ENCODE data around the gene ASCC1. TPM values are rescaled to one million over a fixed set of nuclear protein-coding genes. Genes with fewer than 3 reads are reported as not detected.

Gene ASCC1
- total RNA-seq, 1 donor: 49.2 TPM

- TF ChIP-seq CTCF (IDR thresholded peaks at IDR 0.05; ENCODE audit: insufficient read depth, low read length): no peak
- DNase-seq (ENCODE audit: low read depth): no peak
- no peak overlapping the region for H3K4me3 ChIP-seq (ENCODE audit: low read depth, low read length)
Observed at GRCh38 chr10:72184156-72184555, 31.9 kb downstream of the ASCC1 start.

GRCh38 chr10:72177454-72177853, 38.6 kb downstream of the ASCC1 start:
- H3K4me3 ChIP-seq (ENCODE audit: low read depth, low read length): no peak overlapping the region
- no peak for DNase-seq (ENCODE audit: low read depth)
- TF ChIP-seq CTCF (IDR thresholded peaks at IDR 0.05; ENCODE audit: insufficient read depth, low read length): no peak

- no peak for DNase-seq (ENCODE audit: low read depth)
- no peak for TF ChIP-seq CTCF (IDR thresholded peaks at IDR 0.05; ENCODE audit: insufficient read depth, low read length)
- no peak overlapping the region for H3K4me3 ChIP-seq (ENCODE audit: low read depth, low read length)
Observed at GRCh38 chr10:72176701-72177100, 39.4 kb downstream of the ASCC1 start.

GRCh38 chr10:72175149-72175548, 40.9 kb downstream of the ASCC1 start:
- no peak overlapping the region for H3K4me3 ChIP-seq (ENCODE audit: low read depth, low read length)
- no peak for TF ChIP-seq CTCF (IDR thresholded peaks at IDR 0.05; ENCODE audit: insufficient read depth, low read length)
- DNase-seq (ENCODE audit: low read depth): peak; percentile 62

- H3K4me3 ChIP-seq (ENCODE audit: low read depth, low read length): no peak overlapping the region
- DNase-seq (ENCODE audit: low read depth): no peak
- TF ChIP-seq CTCF (IDR thresholded peaks at IDR 0.05; ENCODE audit: insufficient read depth, low read length): no peak
Observed at GRCh38 chr10:72174297-72174662, 41.8 kb downstream of the ASCC1 start.

GRCh38 chr10:72173619-72174296, 42.3 kb downstream of the ASCC1 start:
- no peak overlapping the region for H3K4me3 ChIP-seq (ENCODE audit: low read depth, low read length)
- no peak for TF ChIP-seq CTCF (IDR thresholded peaks at IDR 0.05; ENCODE audit: insufficient read depth, low read length)
- DNase-seq (ENCODE audit: low read depth): no peak

GRCh38 chr10:72173262-72173618, 42.8 kb downstream of the ASCC1 start:
- TF ChIP-seq CTCF (IDR thresholded peaks at IDR 0.05; ENCODE audit: insufficient read depth, low read length): no peak
- DNase-seq (ENCODE audit: low read depth): no peak

More at GRCh38 chr10:72173262-72173618, 42.8 kb downstream of the ASCC1 start:
- H3K4me3 ChIP-seq (ENCODE audit: low read depth, low read length): no peak overlapping the region
